GM12878 (cell line): ENCODE measurements around the gene SLAIN2. TPM values are rescaled to one million over a fixed set of nuclear protein-coding genes. Genes with fewer than 3 reads are reported as not detected.
A peak's percentile ranks its signal among the peaks of the same experiment; 100 is the strongest.

Source experiments
- CREB1 ChIP-seq: IDR thresholded peaks from 2 replicates; pipeline ENCODE4 v1.6.1; 2012; ENCODE audit warnings: low read depth, mild to moderate bottlenecking, inconsistent platforms
- FOXM1 ChIP-seq: IDR thresholded peaks from 2 replicates; pipeline ENCODE4 v1.6.1; 2012; ENCODE audit warnings: low read depth, mild to moderate bottlenecking, inconsistent platforms, low read length, moderate library complexity
- HDGF ChIP-seq: fragments of 450-650 bp; IDR thresholded peaks from 2 replicates; pipeline ENCODE4 v1.6.1; 2016; ENCODE audit warnings: antibody characterized with exemption
- KAT2A ChIP-seq: conservative IDR thresholded peaks from 2 replicates; pipeline ENCODE4 v1.6.1; 2011; ENCODE audit warnings: low read depth, low read length; ENCODE audit not compliant: control insufficient read depth
- NFYA ChIP-seq: IDR thresholded peaks from 2 replicates; pipeline ENCODE4 v1.6.1; 2011; ENCODE audit warnings: low read depth, mild to moderate bottlenecking, low read length, improper control_type of control experiment, borderline replicate concordance
- NR2F1 ChIP-seq: fragments of 450-650 bp; conservative IDR thresholded peaks from 2 replicates; pipeline ENCODE4 v1.6.1; 2017; ENCODE audit warnings: mild to moderate bottlenecking
- RCOR1 ChIP-seq: conservative IDR thresholded peaks from 2 replicates; pipeline ENCODE4 v1.6.1; 2012; ENCODE audit warnings: low read depth, low read length, improper control_type of control experiment
- RELA ChIP-seq: fragments of 450-650 bp; IDR thresholded peaks from 2 replicates; pipeline ENCODE4 v1.8.0; 2014; ENCODE audit warnings: borderline replicate concordance; ENCODE audit not compliant: partially characterized antibody
- STAT1 ChIP-seq: fragments of 450-650 bp; conservative IDR thresholded peaks from 2 replicates; pipeline ENCODE4 v1.6.1; 2014; ENCODE audit warnings: antibody characterized with exemption, mild to moderate bottlenecking
- TCF3 ChIP-seq: IDR thresholded peaks from 2 replicates; pipeline ENCODE4 v1.6.1; 2012; ENCODE audit warnings: low read depth, mild to moderate bottlenecking, low read length, borderline replicate concordance; ENCODE audit not compliant: insufficient read depth
- YBX1 ChIP-seq: fragments of 450-650 bp; IDR thresholded peaks from 2 replicates; pipeline ENCODE4 v1.6.1; 2016; ENCODE audit warnings: antibody characterized with exemption
- ZNF274 ChIP-seq: IDR thresholded peaks from one replicate; pipeline ENCODE4 v1.8.0; 2011; ENCODE audit not compliant: insufficient read length, insufficient read depth
- ZNF384 ChIP-seq: IDR thresholded peaks from 2 replicates; pipeline ENCODE4 v1.6.1; 2012; ENCODE audit warnings: low read depth, mild to moderate bottlenecking, low read length, improper control_type of control experiment, borderline replicate concordance
- polyA plus RNA-seq, 11 experiments: library from polyadenylated mRNA; depleted of rRNA in 4 of 11; unstranded in 6 of 11; stranded (reverse) in 5 of 11; fragments of >200 nt; fragmentation: Nextera tagmentation in 4 of 11; fragmentation: Illumina TruSeq in 1 of 11; extraction: Ambion mirVana in 4 of 11; extraction: Trizol in 1 of 11; gene quantifications; 1 replicate in 1 of 11; 2 replicates in 10 of 11; pipeline versions ENCODE4 v1.2.1 to v1.2.3, GENCODE V29; 2011 to 2016; ENCODE audit warnings: inconsistent platforms in 2 of 11, missing spikeins in 2 of 11, low read depth in 1 of 11
- total RNA-seq, 4 experiments: library from RNA; depleted of rRNA in 3 of 4; stranded (reverse); fragments of >200 nt in 3 of 4; fragmentation: Illumina TruSeq in 1 of 4; extraction: Trizol in 1 of 4; gene quantifications; 2 replicates each; pipeline versions ENCODE4 v1.2.1 to v1.2.3, GENCODE V29; 2013 to 2021
- TF ChIP-seq, protein P1 (sequence below): fragments of 450-650 bp; IDR thresholded peaks from 2 replicates; pipeline ENCODE4 v1.6.1; 2017; ENCODE audit warnings: mild to moderate bottlenecking, low read depth, inconsistent platforms; ENCODE audit not compliant: poor library complexity, severe bottlenecking
- TF ChIP-seq, protein P2 (sequence below): IDR thresholded peaks from 2 replicates; pipeline ENCODE4 v1.6.1; 2012; ENCODE audit warnings: low read depth, low read length, improper control_type of control experiment
- TF ChIP-seq, protein P3 (sequence below): IDR thresholded peaks from 2 replicates; pipeline ENCODE4 v1.6.1; 2011; ENCODE audit warnings: borderline replicate concordance, low read depth, mild to moderate bottlenecking, moderate library complexity, low read length; ENCODE audit not compliant: insufficient read depth, poor library complexity, severe bottlenecking
- TF ChIP-seq, protein P4 (sequence below): fragments of 450-650 bp; IDR thresholded peaks from 2 replicates; pipeline ENCODE4 v1.6.1; 2017; ENCODE audit warnings: mild to moderate bottlenecking, moderate library complexity
- TF ChIP-seq, protein P5 (sequence below): fragments of 450-650 bp; IDR thresholded peaks from 2 replicates; pipeline ENCODE4 v1.6.1; 2018; ENCODE audit warnings: mild to moderate bottlenecking, low read depth, moderate library complexity; ENCODE audit not compliant: partially characterized antibody

The SLAIN2 gene
- total and polyA plus RNA-seq, 10 of the 15 experiments (the other 5 are each of a cell fraction or from before 2014, with no cell fraction given) = 4.3 to 96.6 (median 25.4) TPM

DNA sequence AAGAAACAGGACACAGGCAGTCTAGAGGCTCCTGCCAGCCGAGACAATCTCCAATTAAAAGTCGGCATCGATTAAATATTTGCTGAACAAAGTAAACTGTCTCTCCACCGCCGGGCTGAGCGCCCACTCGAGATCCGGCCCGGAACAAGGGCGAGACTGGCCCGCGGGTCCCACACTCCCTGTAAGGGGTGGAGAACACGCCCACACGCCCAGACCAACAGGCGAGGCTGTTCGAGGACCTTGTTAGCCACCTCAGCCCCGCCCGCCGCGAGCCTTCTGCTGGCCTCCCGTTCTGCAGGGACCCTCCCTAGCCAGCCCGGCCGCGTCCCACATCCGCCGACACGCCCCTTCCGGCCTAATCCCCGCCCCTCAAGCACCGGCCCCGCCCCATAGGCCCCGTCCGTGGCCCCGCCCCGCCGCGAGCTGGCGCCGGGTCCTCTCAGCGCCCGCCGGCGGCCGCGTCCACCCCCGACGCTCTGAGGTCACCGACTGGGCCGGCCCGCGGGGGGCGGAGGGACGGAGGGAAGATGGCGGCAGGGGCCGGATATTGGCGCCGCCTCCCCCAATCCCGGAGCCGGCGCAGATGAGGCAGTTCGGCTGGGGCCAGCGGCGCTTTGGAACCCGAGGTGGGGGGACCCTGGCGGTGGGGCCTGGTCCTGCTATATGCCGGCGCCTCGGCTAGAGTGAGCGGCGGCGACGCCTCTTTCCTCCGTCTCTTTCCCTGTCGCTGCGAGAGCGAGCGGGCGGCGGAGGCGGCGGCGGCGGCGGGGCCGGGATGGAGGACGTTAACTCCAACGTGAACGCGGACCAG is at the start of gene SLAIN2 (continued):
- TF ChIP-seq ZNF274 (no peak), CREB1 (peak; percentile 69), HDGF (peak; percentile 83; the same call in 1 of the 2 replicates), KAT2A (no peak), RCOR1 (no peak), RELA (peak; percentile 19), TCF3 (no peak), FOXM1 (no peak), NR2F1 (peak; percentile 89), ZNF384 (no peak), STAT1 (no peak; the same call in 1 of the 2 replicates), NFYA (no peak), YBX1 (no peak)
- TF ChIP-seq, protein P1, sequence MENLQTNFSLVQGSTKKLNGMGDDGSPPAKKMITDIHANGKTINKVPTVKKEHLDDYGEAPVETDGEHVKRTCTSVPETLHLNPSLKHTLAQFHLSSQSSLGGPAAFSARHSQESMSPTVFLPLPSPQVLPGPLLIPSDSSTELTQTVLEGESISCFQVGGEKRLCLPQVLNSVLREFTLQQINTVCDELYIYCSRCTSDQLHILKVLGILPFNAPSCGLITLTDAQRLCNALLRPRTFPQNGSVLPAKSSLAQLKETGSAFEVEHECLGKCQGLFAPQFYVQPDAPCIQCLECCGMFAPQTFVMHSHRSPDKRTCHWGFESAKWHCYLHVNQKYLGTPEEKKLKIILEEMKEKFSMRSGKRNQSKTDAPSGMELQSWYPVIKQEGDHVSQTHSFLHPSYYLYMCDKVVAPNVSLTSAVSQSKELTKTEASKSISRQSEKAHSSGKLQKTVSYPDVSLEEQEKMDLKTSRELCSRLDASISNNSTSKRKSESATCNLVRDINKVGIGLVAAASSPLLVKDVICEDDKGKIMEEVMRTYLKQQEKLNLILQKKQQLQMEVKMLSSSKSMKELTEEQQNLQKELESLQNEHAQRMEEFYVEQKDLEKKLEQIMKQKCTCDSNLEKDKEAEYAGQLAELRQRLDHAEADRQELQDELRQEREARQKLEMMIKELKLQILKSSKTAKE = peak; percentile 58
- TF ChIP-seq, protein P2, sequence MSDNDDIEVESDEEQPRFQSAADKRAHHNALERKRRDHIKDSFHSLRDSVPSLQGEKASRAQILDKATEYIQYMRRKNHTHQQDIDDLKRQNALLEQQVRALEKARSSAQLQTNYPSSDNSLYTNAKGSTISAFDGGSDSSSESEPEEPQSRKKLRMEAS = no peak
- TF ChIP-seq, protein P3, sequence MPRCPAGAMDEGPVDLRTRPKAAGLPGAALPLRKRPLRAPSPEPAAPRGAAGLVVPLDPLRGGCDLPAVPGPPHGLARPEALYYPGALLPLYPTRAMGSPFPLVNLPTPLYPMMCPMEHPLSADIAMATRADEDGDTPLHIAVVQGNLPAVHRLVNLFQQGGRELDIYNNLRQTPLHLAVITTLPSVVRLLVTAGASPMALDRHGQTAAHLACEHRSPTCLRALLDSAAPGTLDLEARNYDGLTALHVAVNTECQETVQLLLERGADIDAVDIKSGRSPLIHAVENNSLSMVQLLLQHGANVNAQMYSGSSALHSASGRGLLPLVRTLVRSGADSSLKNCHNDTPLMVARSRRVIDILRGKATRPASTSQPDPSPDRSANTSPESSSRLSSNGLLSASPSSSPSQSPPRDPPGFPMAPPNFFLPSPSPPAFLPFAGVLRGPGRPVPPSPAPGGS = peak; percentile 42
- TF ChIP-seq, protein P4, sequence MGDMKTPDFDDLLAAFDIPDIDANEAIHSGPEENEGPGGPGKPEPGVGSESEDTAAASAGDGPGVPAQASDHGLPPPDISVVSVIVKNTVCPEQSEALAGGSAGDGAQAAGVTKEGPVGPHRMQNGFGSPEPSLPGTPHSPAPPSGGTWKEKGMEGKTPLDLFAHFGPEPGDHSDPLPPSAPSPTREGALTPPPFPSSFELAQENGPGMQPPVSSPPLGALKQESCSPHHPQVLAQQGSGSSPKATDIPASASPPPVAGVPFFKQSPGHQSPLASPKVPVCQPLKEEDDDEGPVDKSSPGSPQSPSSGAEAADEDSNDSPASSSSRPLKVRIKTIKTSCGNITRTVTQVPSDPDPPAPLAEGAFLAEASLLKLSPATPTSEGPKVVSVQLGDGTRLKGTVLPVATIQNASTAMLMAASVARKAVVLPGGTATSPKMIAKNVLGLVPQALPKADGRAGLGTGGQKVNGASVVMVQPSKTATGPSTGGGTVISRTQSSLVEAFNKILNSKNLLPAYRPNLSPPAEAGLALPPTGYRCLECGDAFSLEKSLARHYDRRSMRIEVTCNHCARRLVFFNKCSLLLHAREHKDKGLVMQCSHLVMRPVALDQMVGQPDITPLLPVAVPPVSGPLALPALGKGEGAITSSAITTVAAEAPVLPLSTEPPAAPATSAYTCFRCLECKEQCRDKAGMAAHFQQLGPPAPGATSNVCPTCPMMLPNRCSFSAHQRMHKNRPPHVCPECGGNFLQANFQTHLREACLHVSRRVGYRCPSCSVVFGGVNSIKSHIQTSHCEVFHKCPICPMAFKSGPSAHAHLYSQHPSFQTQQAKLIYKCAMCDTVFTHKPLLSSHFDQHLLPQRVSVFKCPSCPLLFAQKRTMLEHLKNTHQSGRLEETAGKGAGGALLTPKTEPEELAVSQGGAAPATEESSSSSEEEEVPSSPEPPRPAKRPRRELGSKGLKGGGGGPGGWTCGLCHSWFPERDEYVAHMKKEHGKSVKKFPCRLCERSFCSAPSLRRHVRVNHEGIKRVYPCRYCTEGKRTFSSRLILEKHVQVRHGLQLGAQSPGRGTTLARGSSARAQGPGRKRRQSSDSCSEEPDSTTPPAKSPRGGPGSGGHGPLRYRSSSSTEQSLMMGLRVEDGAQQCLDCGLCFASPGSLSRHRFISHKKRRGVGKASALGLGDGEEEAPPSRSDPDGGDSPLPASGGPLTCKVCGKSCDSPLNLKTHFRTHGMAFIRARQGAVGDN = peak; percentile 32; the same call in 1 of the 2 replicates
- TF ChIP-seq, protein P5, sequence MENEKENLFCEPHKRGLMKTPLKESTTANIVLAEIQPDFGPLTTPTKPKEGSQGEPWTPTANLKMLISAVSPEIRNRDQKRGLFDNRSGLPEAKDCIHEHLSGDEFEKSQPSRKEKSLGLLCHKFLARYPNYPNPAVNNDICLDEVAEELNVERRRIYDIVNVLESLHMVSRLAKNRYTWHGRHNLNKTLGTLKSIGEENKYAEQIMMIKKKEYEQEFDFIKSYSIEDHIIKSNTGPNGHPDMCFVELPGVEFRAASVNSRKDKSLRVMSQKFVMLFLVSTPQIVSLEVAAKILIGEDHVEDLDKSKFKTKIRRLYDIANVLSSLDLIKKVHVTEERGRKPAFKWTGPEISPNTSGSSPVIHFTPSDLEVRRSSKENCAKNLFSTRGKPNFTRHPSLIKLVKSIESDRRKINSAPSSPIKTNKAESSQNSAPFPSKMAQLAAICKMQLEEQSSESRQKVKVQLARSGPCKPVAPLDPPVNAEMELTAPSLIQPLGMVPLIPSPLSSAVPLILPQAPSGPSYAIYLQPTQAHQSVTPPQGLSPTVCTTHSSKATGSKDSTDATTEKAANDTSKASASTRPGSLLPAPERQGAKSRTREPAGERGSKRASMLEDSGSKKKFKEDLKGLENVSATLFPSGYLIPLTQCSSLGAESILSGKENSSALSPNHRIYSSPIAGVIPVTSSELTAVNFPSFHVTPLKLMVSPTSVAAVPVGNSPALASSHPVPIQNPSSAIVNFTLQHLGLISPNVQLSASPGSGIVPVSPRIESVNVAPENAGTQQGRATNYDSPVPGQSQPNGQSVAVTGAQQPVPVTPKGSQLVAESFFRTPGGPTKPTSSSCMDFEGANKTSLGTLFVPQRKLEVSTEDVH = no peak
